Measurements from ENCODE around the gene TMPO. TPM values are rescaled to one million over a fixed set of nuclear protein-coding genes. Genes with fewer than 3 reads are reported as not detected.
"Not testable (repeated sequence)": the region's sequence is repeated elsewhere in the genome, so short reads cannot be mapped to it uniquely, and the experiment has no call there.

The TMPO gene
- total RNA-seq, 2 experiments from 2014 or later = 397 to 419 TPM

DNA sequence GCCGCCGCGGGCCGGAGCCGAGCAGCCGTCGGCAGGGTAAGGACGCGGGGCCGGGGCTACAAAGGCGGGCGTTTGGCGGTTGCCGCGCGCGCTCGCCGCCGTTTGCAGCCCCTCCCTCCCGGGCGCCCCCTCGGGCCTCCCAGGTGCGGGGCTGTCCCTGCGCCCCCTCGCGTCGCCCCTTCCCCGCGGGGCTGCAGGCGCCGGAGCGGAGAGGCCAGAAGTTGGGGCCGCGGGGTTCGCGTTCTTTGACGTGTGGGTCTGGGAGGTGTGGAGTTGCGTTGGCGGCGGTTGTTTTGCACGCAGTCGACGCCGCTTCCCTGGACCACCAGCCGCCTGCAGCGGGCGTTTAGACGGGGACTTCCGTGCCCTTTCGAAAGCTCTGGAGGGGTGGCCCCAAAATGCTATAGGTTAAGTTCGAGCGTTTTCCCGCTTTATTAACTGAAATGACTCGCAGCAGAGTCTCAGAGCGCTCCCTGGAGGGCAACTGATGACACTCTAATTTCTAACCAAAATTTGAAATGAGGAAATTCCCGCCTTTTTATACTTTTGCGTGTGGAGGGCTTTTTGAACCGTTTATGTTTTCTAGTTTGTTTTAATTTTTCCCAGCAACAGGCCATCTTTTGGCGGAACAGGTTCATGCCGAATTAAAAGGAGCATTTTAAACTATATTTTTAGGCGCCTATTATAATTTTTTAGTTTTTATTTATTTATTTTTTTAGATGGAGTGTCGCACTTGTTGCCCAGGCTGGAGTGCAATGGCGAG, 902 bp downstream of the TMPO start:
- Mint-ChIP-seq H3K27ac (peak overlapping the region; percentile 99), H3K9me3 (no peaks in the 10 kb centered on the region), H3K36me3 (ENCODE audit: low read depth) (peaks cover 53% of the 10 kb centered on the region), H3K4me1 (peaks cover 36% of the 10 kb centered on the region), H3K4me3 (peak overlapping the region; percentile 97), H3K27me3 (no peaks in the 10 kb centered on the region)
- ChIA-PET CTCF (interaction anchor here (0.7 to 1.9 kb wide), 11 partner anchors 9 to 90 kb away, joined by 3 to 7 read pairs (median 4); no protein-coding TSS in a partner anchor), POLR2A (interaction anchor here (0.5 to 3.8 kb wide), 3 partner anchors 12 to 128 kb away, joined by 3 to 19 read pairs (median 3); no protein-coding TSS in a partner anchor)
- peak; percentile 93 for DNase-seq

DNA sequence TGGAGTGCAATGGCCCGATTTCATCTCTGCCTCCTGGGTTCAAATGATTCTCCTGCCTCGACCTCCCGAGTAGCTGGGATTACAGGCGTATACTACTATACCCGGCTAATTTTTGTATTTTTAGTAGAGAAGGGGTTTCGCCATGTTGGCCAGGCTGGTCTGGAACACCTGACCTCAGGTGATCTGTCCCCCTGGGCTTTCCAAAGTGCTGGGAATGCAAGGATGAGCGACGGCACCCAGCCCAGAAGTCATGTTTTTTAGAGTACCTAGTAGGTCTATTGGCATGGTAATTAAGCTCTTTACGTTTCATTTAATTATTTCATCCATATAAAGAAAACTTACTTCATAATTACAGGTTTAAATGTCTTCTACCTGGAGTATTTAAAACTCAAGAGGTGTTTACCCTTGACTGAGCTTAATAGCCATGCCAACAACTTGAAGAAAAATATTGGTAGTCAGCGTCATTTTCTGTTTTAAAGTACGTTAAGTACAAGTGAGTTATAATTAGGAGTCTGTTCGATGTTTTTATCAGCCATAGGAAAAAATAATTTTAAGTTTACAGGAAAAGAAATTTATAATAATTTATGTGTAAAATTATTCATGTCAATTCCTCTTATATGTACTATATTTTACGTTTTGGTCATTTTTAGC, 4.0 kb downstream of the TMPO start:
- no peak for DNase-seq
- peak overlapping the region; percentile 97 for H3K4me3 Mint-ChIP-seq
- peak overlapping the region; percentile 99 for H3K27ac Mint-ChIP-seq
- no peaks in the 10 kb centered on the region for H3K27me3 Mint-ChIP-seq
- ChIA-PET POLR2A (interaction anchor here (0.6 to 0.7 kb wide), 2 partner anchors 8 to 51 kb away, joined by 3 to 10 read pairs; no protein-coding TSS in a partner anchor), CTCF (interaction anchor here (0.7 to 1.5 kb wide), 6 partner anchors 9 to 21 kb away, joined by 3 to 6 read pairs (median 4); no protein-coding TSS in a partner anchor)
- H3K36me3 Mint-ChIP-seq (ENCODE audit: low read depth) = peaks cover 67% of the 10 kb centered on the region
- H3K9me3 Mint-ChIP-seq = no peaks in the 10 kb centered on the region
- peaks cover 43% of the 10 kb centered on the region for H3K4me1 Mint-ChIP-seq

DNA sequence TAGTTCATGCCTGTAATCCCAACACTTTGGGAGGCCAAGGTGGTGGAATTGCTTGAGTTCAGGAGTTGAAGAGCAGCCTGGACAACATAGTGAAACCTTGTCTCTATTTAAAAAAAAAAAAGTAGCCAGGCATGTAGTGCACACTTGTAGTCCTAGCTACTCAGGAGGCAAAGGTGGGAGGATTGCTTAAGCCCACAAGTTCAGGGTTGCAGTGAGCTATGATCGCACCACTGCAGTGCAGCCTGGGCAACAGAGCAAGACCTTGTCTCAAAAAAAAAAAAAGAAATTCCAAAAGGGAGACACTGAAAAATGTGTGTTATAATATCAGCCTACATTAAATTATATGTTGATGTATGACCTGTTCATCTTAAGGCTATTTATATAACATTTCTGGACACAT, 14.7 kb downstream of the TMPO start:
- Mint-ChIP-seq H3K27me3 (no peaks in the 10 kb centered on the region), H3K36me3 (ENCODE audit: low read depth) (peaks cover 67% of the 10 kb centered on the region), H3K27ac (peak overlapping the region; percentile 9), H3K4me1 (peaks cover 36% of the 10 kb centered on the region), H3K4me3 (no peak overlapping the region), H3K9me3 (no peaks in the 10 kb centered on the region)
- no peak for DNase-seq
- ChIA-PET CTCF (interaction anchor here (1.3 to 1.7 kb wide), 2 partner anchors 14 to 64 kb away, joined by 4 to 5 read pairs; partner anchors contain the start of gene SLC25A3), POLR2A (no interaction called here)

DNA sequence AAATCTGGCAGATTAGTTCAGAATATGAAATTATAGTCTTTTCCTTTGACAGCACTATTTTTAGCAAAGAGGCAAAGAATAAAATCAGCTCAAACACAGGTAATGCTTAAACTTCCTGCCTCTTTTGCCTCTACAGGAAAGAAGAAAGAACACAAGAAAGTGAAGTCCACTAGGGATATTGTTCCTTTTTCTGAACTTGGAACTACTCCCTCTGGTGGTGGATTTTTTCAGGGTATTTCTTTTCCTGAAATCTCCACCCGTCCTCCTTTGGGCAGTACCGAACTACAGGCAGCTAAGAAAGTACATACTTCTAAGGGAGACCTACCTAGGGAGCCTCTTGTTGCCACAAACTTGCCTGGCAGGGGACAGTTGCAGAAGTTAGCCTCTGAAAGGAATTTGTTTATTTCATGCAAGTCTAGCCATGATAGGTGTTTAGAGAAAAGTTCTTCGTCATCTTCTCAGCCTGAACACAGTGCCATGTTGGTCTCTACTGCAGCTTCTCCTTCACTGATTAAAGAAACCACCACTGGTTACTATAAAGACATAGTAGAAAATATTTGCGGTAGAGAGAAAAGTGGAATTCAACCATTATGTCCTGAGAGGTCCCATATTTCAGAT, 17.4 kb downstream of the TMPO start:
- H3K27ac Mint-ChIP-seq = peak overlapping the region; percentile 28
- peaks cover 25% of the 10 kb centered on the region for H3K4me1 Mint-ChIP-seq
- no peaks in the 10 kb centered on the region for H3K27me3 Mint-ChIP-seq
- no peak overlapping the region for H3K4me3 Mint-ChIP-seq
- CTCF ChIA-PET = interaction anchor here (1.0 to 1.6 kb wide), 4 partner anchors 13 to 22 kb away, joined by 3 to 6 read pairs (median 4); no protein-coding TSS in a partner anchor
- H3K9me3 Mint-ChIP-seq = no peaks in the 10 kb centered on the region
- peaks cover 72% of the 10 kb centered on the region for H3K36me3 Mint-ChIP-seq (ENCODE audit: low read depth)
- POLR2A ChIA-PET = no interaction called here
- peak; percentile 40 for DNase-seq

DNA sequence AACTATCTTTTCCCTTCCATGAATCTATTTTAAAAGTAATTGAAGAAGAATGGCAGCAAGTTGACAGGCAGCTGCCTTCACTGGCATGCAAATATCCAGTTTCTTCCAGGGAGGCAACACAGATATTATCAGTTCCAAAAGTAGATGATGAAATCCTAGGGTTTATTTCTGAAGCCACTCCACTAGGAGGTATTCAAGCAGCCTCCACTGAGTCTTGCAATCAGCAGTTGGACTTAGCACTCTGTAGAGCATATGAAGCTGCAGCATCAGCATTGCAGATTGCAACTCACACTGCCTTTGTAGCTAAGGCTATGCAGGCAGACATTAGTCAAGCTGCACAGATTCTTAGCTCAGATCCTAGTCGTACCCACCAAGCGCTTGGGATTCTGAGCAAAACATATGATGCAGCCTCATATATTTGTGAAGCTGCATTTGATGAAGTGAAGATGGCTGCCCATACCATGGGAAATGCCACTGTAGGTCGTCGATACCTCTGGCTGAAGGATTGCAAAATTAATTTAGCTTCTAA, 18.4 kb downstream of the TMPO start:
- H3K4me1 Mint-ChIP-seq = peaks cover 19% of the 10 kb centered on the region
- no peak overlapping the region for H3K27ac Mint-ChIP-seq
- POLR2A ChIA-PET = no interaction called here
- CTCF ChIA-PET = interaction anchor here (0.6 to 1.6 kb wide), 5 partner anchors 12 to 30 kb away, joined by 3 to 4 read pairs (median 3); no protein-coding TSS in a partner anchor
- H3K9me3 Mint-ChIP-seq = no peaks in the 10 kb centered on the region
- no peak overlapping the region for H3K4me3 Mint-ChIP-seq
- peaks cover 70% of the 10 kb centered on the region for H3K36me3 Mint-ChIP-seq (ENCODE audit: low read depth)
- H3K27me3 Mint-ChIP-seq = no peaks in the 10 kb centered on the region
- no peak for DNase-seq

DNA sequence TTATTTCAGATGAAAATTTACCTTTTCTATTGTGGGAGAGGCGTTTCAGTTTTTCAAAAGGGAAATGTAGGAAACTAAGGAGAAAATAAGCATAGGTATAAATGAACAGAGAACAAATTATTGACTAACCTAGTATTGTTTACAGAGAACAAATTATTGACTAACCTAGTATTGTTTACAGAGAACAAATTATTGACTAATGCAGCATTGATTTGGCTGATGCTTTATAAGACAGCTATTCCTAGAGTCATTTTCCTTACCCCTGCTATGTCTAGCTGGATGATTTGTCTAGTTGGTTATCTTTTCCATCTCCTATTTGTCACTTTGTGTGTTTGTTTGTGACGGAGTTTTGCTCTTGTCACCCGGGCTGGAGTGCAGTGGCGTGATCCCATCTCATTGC, 22.6 kb downstream of the TMPO start:
- Mint-ChIP-seq H3K4me1 (peaks cover 21% of the 10 kb centered on the region), H3K36me3 (ENCODE audit: low read depth) (peaks cover 68% of the 10 kb centered on the region), H3K27me3 (no peaks in the 10 kb centered on the region), H3K27ac (no peak overlapping the region), H3K4me3 (no peak overlapping the region), H3K9me3 (no peaks in the 10 kb centered on the region)
- ChIA-PET CTCF (no interaction called here), POLR2A (no interaction called here)
- no peak for DNase-seq

DNA sequence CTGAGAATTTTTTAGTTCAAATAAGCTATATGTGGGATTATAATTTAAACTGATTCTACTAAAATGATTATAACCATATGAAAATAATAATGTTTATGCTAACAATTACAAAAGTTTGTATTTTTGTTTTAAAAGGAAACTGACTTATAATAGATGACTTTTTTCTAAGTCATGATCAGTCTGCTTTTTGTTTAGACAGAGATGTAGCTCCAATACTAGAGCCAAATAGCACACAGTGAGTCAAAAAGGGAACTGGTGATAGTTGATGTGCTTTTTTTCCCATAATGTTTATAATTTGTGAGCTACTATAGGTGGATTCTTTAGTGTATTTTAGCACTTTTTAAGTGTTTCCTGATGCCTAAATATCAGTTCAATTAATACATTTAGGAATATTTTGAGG, 28.3 kb downstream of the TMPO start:
- Mint-ChIP-seq H3K9me3 (no peaks in the 10 kb centered on the region), H3K4me3 (no peak overlapping the region), H3K27me3 (no peaks in the 10 kb centered on the region), H3K36me3 (ENCODE audit: low read depth) (peaks cover 59% of the 10 kb centered on the region), H3K4me1 (peaks cover 17% of the 10 kb centered on the region), H3K27ac (no peak overlapping the region)
- CTCF ChIA-PET = interaction anchor here (1.0 kb wide), 1 partner anchor 9 kb away, joined by 4 read pairs; no protein-coding TSS in a partner anchor
- POLR2A ChIA-PET = no interaction called here
- no peak for DNase-seq

DNA sequence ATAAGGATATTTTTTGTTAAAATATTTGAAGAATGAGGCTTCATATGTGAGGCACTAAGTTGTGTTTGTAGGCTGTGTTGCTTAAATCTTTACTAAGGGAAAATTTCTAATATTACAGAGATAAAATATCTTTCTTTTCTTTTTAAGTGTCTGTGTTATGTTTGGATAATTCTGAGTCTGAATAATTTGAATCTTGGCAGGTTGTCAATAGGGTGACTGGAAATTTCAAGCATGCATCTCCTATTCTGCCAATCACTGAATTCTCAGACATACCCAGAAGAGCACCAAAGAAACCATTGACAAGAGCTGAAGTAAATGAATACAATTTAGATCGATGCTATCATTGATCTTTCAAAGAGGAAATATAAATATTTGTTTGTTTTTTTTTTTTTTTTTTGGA, 29.4 kb downstream of the TMPO start:
- Mint-ChIP-seq H3K4me3 (no peak overlapping the region), H3K9me3 (no peaks in the 10 kb centered on the region), H3K27me3 (no peaks in the 10 kb centered on the region), H3K36me3 (ENCODE audit: low read depth) (peaks cover 66% of the 10 kb centered on the region), H3K4me1 (peaks cover 17% of the 10 kb centered on the region), H3K27ac (no peak overlapping the region)
- ChIA-PET CTCF (interaction anchor here (1.3 kb wide), 1 partner anchor 11 kb away, joined by 3 read pairs; no protein-coding TSS in a partner anchor), POLR2A (no interaction called here)
- no peak for DNase-seq

DNA sequence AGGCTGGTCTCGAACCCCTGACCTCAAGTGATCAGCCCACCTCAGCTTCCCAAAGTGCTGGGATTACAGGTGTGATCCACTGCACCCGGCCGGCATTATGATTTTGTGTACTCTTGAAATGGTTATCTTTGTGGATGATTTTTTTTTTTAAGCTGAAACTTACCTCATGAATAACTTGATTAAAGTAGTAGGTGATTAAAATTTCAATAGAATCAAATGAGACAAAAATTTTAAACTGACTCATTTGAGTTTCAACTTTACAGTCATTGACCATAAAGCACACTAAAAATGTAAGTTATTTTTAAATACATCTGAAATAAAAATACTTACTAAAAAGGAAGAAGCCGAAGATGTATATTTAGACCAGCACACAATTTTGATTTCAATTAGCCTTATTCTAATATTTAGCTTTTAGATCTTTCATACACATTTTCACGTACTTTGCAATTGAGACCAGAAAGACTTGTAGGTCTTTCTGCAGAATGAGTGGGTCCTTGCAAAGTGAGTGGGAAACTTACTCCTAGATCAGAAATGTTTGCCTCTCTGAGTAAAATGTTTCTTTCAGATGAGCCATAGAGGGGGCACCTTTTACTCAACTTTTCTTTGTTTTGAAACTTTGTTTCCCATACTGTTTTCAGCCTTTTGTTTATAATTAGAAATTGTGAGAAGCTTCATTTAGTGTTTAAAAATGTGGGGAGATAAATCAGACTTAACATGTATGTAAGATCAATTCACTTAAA, 34.2 kb downstream of the TMPO start:
- POLR2A ChIA-PET = no interaction called here
- CTCF ChIA-PET = interaction anchor here (2.5 kb wide), 1 partner anchor 28 kb away, joined by 6 read pairs; no protein-coding TSS in a partner anchor
- Mint-ChIP-seq H3K36me3 (ENCODE audit: low read depth) (peaks cover 53% of the 10 kb centered on the region), H3K9me3 (no peaks in the 10 kb centered on the region), H3K27ac (no peak overlapping the region), H3K27me3 (no peaks in the 10 kb centered on the region), H3K4me3 (no peak overlapping the region), H3K4me1 (no peaks in the 10 kb centered on the region)
- DNase-seq = no peak

DNA sequence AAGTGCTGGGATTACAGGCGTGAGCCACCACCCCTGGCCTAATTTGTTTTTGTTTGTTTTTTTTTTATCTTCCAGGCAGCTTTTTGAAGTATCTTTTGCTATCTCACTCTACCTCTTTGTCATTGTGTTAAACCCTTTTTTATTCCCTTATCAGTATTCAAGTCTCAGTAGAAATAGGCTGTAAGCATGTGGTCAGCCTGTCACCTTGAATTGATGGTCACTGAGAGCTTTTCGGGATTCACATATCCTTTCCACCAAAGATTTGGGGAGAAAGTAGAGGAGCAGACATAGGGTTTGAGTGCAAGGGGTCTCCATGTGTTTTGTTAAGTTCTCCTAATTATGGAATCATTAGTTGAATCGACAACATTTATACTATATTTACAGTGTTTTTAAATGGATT, 36.4 kb downstream of the TMPO start:
- DNase-seq = no peak
- ChIA-PET POLR2A (no interaction called here), CTCF (interaction anchor here (1.0 to 2.5 kb wide), 2 partner anchors 13 to 30 kb away, joined by 3 to 6 read pairs; no protein-coding TSS in a partner anchor)
- Mint-ChIP-seq H3K36me3 (ENCODE audit: low read depth) (peaks cover 39% of the 10 kb centered on the region), H3K9me3 (no peaks in the 10 kb centered on the region), H3K4me3 (no peak overlapping the region), H3K27ac (no peak overlapping the region), H3K4me1 (no peaks in the 10 kb centered on the region), H3K27me3 (no peaks in the 10 kb centered on the region)

DNA sequence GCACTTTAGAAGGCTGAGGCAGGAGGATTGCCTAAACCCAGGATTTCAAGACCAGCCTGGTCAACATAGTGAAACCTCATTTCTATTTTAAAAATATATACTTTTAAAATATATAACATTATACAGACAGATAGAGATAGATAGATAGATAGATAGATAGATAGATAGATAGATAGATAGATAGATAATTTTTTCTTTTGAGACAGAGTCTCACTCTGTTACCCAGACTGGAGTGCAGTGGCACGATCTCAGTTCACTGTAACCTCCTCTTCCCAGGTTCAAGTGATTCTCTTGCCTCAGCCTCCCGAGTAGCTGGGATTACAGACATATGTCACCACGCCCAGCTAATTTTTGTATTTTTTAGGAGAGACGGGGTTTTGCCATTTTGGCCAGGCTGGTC, 42.7 kb downstream of the TMPO start:
- H3K4me1 Mint-ChIP-seq; H3K27ac Mint-ChIP-seq; H3K36me3 Mint-ChIP-seq (ENCODE audit: low read depth); H3K27me3 Mint-ChIP-seq; DNase-seq; H3K4me3 Mint-ChIP-seq; H3K9me3 Mint-ChIP-seq; POLR2A ChIA-PET: not testable (repeated sequence)
- CTCF ChIA-PET = interaction anchor here (0.6 to 0.7 kb wide), 2 partner anchors 9 to 410 kb away, joined by 3 read pairs; no protein-coding TSS in a partner anchor

DNA sequence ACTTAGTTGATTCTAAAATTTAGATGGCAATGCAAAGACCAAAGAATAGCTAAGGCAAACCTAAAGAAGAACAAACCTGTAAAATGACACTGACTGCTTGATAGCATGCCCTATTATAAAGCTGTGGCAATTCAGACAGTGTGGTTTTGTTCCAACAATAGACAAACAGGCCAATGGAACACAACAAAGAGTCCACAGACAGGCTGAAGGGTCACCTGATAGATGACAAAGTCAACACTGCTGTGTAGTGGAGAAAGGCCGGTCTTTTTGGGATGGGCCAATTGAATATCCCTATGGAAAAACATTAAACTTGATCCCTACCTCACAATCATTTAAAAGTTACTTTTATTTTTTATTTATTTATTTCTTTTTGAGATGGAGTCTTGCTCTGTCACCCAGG, 44.3 kb downstream of the TMPO start:
- peaks cover 3% of the 10 kb centered on the region for H3K36me3 Mint-ChIP-seq (ENCODE audit: low read depth)
- no peak overlapping the region for H3K4me3 Mint-ChIP-seq
- CTCF ChIA-PET = interaction anchor here (0.6 kb wide), 1 partner anchor 42 kb away, joined by 3 read pairs; no protein-coding TSS in a partner anchor
- POLR2A ChIA-PET = no interaction called here
- no peaks in the 10 kb centered on the region for H3K9me3 Mint-ChIP-seq
- no peak overlapping the region for H3K27ac Mint-ChIP-seq
- no peaks in the 10 kb centered on the region for H3K4me1 Mint-ChIP-seq
- no peaks in the 10 kb centered on the region for H3K27me3 Mint-ChIP-seq
- DNase-seq = no peak

All from activated CD4-positive, alpha-beta T cell treated with anti-CD3 and anti-CD28 coated beads, Interleukin-2, amount 10 ng/mL, durations not matched to agents 7 days and 5 days (primary cell).